ENCODE results near the gene BCO1.

Gene BCO1

GRCh38 chr16:81237282-81237681 is 1.2 kb upstream of the BCO1 start:
- no peak for DNase-seq

GRCh38 chr16:81237942-81238295 is 570 bp upstream of the BCO1 start:
- no peak for DNase-seq

GRCh38 chr16:81239367-81240121 is 1.1 kb downstream of the BCO1 start:
- DNase-seq: no peak

- DNase-seq: no peak
These were observed 3.2 kb downstream of the BCO1 start for GRCh38 chr16:81241706-81242105.

- DNase-seq: no peak
These were observed 4.6 kb downstream of the BCO1 start for GRCh38 chr16:81242977-81243618.

DNA sequence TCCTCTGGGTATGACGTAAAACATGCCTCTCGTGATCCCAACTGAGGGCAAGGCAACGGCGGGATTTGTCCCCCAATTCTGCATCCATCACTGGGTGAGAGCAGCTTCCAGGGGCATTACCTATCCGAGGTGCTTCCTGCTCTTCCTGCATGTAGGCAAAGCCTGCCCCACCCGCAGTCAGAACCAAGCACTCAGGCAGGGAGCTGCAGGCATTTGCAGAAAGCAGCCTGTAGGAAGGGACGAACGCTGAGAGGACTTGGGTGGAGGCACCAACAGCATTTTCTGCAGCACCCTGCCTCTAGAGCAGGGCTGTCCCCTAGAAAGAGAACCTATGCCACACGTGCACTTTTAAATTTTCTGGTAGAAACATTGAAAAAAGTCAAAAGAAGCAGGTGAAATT is 5.5 kb downstream of the BCO1 start:
- no peak for DNase-seq

DNA sequence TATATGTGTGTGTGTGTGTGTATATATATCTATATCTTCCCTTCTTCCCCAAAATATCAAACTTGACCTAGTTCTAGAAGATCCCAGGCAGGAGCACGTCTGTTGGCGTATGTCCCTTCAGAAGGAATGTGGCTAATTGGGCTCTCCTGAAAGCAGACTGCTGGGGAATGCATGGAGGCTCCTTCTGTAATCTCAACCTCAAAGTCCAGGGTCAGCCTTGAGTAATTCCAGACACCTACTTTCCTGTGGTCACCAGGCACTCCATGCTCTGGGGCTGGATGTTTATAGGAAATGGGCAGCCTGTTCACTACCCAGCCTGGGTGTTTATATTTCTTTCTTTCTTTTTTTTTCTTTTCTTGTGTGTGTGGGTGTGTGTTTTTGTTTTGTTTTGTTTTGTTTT is 13.4 kb downstream of the BCO1 start:
- no peak for DNase-seq

- no peak for DNase-seq
These were observed 14.7 kb downstream of the BCO1 start for GRCh38 chr16:81253141-81253540.

- DNase-seq: no peak
These were observed 16.5 kb downstream of the BCO1 start for GRCh38 chr16:81254922-81255526.

- no peak for DNase-seq
These were observed 21.4 kb downstream of the BCO1 start for GRCh38 chr16:81259916-81260315.

- DNase-seq: peak; percentile 18
These were observed 22.7 kb downstream of the BCO1 start for GRCh38 chr16:81261049-81261648.

- no peak for DNase-seq
These were observed 25.2 kb downstream of the BCO1 start for GRCh38 chr16:81263470-81264220.

- no peak for DNase-seq
These were observed 25.9 kb downstream of the BCO1 start for GRCh38 chr16:81264386-81264785.

- no peak for DNase-seq
These were observed 26.6 kb downstream of the BCO1 start for GRCh38 chr16:81265052-81265451.

GRCh38 chr16:81265658-81266451 is 27.4 kb downstream of the BCO1 start:
- no peak for DNase-seq

GRCh38 chr16:81266680-81267095 is 28.2 kb downstream of the BCO1 start:
- peak; percentile 21 for DNase-seq

DNA sequence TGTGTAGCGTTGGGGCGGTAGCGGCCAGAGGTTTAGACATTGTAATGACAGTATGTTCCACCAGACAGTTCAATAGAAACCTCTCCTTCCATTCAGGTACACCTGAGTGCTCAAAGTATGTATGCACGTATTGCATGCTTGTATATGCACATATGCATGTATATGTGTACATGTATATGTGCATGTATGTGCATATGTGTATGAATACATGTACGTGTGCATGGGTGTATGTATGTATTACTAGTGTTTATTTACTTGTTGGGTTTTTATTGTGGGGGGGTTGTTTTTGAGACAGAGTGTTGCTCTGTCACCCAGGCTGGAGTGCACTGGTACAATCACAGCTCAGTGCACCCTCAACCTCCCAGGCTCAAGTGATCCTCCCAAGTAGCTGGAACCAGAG is 30.0 kb downstream of the BCO1 start:
- no peak for DNase-seq

DNA sequence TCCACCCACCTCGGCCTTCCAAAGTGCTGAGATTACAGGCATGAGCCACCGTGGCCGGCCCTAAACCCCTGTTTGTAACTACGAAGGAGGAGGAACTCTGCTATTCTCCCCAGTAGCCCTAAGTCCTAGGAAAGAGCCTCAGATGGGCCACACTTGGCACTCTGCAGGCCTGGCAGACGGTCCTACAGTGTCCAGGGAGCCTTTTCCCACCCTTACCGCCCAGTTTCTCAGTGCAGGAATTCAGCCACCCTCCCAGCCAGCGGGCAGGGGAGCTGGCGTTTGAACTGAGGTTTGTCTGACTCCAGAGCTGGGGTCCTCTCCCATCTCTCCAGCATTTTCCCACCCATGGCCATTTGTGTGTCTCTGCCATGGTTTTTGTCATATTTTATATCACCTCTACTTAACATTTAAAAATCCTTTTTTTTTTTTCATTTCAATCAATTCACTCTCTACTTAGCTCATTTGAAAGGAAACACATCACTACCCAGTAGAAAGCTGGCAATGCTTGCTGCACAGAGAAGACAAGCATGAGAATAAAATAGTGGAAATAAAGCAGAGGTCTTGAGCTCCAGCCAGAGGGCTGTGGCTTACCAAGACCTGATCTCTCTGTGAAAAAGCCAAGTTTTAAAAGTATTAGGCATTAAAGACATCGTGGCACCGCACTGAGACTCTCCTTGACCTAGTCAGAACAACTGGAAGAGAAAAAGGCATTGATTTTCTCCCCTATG is 34.9 kb downstream of the BCO1 start:
- no peak for DNase-seq

- no peak for DNase-seq
These were observed 36.6 kb downstream of the BCO1 start for GRCh38 chr16:81275064-81275532.

DNA sequence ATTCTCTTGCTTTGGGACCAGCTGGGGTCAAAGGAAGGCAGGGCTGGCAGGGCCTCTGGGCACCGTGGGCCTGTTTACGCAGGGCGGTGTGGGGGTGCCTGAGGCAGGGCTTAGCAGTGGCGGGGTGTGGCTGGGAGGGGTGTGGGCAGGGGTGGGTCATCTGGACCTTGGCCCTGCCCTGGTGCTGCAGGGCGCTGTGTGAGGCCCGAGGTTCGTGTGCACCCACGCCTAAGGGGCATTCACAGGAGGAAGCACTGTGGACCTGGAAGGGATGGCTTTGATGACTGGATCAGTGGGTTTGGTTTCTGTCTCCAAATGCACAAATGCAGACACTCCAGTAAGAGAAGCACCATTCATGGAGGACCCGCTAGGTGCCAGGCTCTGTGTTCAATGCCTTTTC is 37.3 kb downstream of the BCO1 start:
- no peak for DNase-seq

GRCh38 chr16:81276323-81276722 is 37.8 kb downstream of the BCO1 start:
- DNase-seq: no peak
